ENCODE measurements around the gene PCNX1. TPM values are rescaled to one million over a fixed set of nuclear protein-coding genes. Genes with fewer than 3 reads are reported as not detected.

The PCNX1 gene
- polyA plus RNA-seq, 10 donors, result 19.7 to 32.1 (median 23.7) TPM

GRCh38 chr14:70887737-70888499 lies 19.3 kb upstream of the PCNX1 start:
- DNase-seq, result no peak

DNA sequence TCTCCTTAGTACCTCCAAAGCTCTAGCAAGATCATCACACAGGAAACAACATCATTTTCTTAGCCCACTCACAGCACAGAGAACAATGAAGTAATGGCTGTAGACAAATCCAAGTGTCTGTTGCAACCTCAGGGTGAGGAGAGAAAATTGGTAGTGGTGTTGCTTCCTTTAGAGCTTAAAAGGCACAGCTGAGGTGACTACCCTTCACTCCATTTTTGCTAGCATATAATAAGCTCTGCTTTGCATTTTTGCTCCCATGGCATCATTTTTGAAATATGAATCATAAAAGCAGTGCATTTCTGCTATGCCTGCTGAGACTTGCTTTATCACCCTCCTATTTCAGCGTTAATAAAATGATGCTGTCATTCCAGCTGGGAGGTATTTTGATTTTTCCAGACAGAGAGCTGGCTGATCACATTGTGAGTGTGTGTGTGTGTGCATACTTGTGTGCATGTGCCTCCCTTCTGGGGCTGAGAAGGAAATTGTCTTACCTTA lies 18.5 kb upstream of the PCNX1 start:
- DNase-seq, result peak in 1 of 3 donors; percentile 66

DNA sequence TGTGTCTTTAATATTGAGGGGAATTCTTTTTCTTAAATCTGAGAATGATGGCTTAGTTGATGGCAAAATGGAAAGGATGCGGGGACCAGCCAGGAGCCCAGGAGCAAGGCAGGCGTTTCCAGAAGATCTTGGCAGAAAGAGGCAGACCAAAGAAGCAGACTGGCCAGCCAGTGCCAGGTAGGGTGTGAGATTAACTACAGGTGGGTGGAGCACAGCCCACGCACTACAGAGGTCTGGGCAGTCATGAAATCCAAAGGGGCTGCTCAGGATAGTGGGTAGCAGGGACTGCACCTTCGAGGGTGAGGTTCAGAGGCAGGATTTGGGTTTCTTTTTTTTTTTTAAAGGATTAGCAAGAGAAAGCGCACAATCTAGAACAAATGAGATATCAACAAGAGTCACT lies 17.7 kb upstream of the PCNX1 start:
- DNase-seq, result no peak

DNA sequence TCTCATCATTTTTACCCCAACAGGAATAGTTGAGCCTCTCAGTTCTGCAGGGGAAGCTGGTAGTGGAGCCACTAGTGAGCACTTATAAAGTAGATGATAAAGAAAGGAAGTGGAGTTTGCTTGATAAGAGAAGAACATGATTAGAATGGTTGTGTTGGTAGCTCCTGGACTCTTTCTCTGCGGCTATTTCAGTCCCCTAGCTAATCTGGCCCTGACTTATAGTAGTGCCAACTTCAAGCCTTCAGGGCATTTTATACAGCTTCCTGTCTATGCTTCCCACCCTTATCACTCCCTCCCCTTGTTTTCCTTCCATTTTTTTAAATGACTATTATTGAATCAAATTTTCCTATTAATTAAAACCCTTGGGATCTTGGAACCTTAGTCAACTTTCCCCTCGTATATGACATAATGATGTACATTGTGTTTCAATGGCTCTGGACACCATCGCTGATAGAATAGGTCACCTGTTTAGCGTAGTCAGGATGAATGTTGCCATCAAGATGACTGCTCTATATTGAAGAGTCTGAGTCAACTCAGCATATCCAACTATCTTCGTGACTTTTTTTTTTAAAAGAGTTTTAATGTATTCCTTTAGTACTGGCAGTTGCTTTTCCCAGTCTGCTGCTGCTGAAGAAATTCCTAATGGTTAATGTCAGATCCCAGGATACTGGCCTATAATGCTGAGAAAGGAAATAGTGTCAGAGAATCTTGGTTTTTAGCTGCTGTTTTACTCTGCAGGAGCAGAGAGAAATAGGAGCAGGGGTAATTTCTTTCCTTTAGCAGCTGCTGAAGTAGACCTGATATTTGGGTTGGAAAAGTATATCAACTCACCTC lies 16.2 kb upstream of the PCNX1 start:
- DNase-seq, result no peak

GRCh38 chr14:70891737-70892136 lies 15.5 kb upstream of the PCNX1 start:
- DNase-seq, result no peak

GRCh38 chr14:70893062-70893845 lies 14.0 kb upstream of the PCNX1 start:
- no peak for DNase-seq

DNA sequence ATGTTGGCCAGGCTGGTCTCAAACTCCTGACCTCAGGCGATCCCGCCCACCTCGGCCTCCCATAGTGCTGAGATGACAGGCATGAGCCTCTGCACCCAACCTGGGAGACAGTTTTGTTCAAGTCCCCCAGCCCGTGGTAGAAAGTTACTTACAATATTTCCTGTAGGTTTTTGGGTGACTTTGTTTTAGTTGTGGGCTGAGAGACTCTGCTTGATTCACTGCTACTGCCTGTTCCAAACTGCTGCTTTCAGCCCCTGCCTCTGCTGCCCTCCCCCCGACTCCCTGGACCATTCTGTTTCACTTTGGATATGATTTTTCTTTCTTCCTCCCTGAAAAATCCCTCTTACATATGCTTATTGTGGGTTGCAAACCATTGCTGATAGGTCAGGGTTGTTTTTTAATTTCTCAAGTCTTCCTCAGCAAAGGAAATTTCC lies 13.4 kb upstream of the PCNX1 start:
- no peak for DNase-seq

- DNase-seq, result no peak
These were observed 12.4 kb upstream of the PCNX1 start for GRCh38 chr14:70894868-70895267.

DNA sequence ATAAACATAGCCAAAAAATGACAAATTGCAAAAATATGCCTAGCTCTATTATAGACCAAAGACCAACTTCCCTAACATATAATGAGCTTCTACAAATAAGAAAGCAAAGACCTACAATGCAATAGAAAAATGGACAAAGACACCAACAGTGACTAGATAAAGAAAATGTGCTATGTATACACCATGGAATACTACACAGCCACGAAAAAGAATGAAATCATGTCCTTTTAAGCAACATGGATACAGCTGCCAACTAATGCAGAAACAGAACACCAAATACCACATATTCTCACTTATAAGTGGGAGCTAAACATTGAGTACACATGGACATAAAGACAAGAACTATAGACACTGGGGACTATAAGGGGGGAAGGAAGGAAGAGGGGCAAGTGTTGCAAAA lies 10.9 kb upstream of the PCNX1 start:
- no peak for DNase-seq

GRCh38 chr14:70896981-70897380 lies 10.3 kb upstream of the PCNX1 start:
- no peak for DNase-seq

- DNase-seq, result peak in 2 of 3 donors; percentile 64 to 70
These were observed 9.8 kb upstream of the PCNX1 start for GRCh38 chr14:70897464-70897863.

GRCh38 chr14:70898111-70898745 lies 9.0 kb upstream of the PCNX1 start:
- DNase-seq, result no peak

DNA sequence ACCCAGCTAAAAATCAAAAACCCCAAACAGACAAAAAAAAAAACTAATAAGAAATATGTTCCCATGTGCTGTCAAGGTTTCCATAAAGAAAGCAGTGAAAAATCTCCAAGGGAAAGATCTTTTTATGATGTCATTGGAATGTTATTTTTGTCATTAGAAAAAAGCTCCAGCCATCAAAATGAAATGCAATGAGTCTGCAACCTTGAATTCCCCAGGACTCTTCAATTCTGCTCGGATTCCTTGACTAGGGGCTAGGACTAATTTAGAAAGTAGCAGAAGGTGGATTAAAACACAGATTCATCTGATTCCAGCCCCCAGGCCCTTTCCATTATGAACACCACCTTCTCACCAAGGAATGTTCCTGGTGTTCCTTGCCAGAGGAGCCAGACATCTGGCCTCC lies 6.0 kb upstream of the PCNX1 start:
- DNase-seq, result peak in 1 of 3 donors; percentile 65

GRCh38 chr14:70902184-70902583 lies 5.1 kb upstream of the PCNX1 start:
- no peak for DNase-seq

DNA sequence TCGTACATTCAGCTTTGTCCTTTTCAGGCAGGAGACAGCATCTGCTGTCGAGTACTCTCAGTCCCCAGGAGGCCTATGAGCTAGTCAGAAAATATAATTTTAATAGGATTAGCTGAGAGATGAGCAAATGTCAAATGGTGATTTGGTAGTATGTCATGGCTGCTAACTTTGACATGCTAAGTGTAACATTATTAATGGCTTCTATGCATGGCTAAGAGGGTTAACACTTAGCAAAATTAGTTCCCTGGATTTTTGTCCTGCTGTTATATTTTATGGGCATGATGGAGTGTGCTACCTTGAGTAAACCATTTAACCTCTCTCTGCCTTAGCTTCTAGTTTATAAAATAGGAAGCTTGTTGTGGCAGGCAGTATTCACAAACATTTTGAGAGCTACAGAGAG lies 2.9 kb upstream of the PCNX1 start:
- DNase-seq, result no peak

- DNase-seq, result peak; percentile 61 to 88 (median 75)
These were observed 2.0 kb upstream of the PCNX1 start for GRCh38 chr14:70905301-70905700.

GRCh38 chr14:70906793-70907175 lies 475 bp upstream of the PCNX1 start:
- no peak for DNase-seq

DNA sequence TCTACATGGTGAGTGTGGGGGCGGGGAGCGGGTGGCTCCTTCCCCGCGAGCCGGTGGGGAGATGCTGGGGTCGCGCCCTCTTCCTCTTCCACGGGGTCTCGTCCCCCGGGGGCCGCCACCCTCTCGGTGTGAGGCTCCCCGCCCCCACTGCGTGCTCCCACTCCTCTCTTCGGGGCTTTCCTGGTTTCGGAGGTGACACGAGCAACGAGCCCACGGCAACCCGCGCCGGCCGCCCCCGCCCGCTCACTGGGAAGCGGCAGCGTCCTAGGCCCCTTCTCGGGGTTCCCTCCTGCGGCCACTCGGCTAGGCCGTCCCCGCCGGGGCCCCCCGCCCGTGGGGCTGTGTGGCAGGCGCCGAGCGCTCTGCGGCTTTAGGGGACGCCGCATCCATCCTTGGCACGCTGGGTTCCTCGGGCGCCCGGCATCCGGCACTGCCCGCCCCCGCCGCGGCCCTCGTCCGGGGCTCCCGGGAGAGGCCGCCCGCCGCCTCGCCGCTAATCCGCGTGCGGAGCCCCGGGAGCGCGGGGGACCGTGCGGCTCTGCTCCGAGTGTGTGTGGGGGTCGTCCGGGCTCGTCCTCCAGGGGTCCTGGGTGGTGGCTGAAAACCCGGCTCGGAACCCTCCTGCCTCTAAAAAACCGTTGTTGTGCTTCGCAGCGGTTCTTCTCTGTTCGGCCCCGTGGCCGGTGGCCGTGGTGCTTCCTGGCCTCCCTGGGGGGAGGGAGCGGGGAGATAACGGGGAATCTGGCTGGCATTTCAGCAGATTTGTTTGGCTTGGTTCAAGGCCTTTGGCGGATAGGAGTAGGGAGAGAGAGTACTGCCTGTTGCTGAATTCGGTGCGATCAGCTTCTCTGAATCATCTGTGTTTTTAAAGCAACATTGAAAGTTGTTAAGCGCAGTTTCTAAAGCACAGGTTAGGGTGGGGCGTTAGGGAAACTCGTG lies 1.0 kb downstream of the PCNX1 start:
- DNase-seq, result peak in 2 of 3 donors; percentile 47 to 77

DNA sequence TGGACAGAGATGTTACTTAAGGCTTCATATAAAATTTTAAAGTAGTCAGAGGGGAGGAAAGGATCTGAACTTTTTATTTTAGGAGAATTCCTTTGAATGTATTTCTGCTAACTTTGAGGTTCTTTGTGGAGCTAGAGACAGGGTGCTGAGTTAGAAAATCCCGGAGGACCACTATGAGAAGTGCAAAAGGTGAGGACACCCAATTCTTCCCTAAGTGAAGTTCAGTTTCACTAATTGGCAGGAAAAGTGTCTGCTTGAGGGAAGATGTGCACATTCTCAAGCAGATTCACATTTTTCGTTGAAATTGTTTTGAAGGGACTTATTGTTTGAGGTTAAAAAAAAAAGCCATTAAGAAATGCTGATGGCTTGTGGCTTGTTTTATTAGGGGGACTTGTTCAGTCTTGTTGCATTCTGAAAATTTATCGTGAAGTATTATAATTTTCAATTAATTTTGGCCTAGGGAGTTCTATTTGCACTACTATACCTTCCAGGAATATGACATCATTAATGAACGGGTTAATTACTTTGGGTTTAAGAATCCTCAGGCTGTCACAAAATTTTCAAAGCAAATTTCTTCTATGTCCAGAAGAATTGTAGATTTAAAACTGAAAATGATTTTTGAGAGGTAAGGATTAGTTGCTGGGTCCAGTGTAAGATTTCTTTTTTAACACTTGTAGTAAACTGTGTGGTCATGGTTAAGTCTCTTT lies 1.8 kb downstream of the PCNX1 start:
- no peak for DNase-seq
